CD14-positive monocyte (primary cell): ENCODE measurements around the gene TUBA4A. TPM values are rescaled to one million over a fixed set of nuclear protein-coding genes. Genes with fewer than 3 reads are reported as not detected.

Experiments used
- DNase-seq, 3 donors: peaks; one replicate each; pipeline ENCODE4 v3.0.0-alpha.2; 2011 to 2022
- H2AFZ ChIP-seq: 2 replicates; pipeline ENCODE4 v1.6.0; 2012; ENCODE audit warnings: mild to moderate bottlenecking, low read depth, low read length, inconsistent platforms; ENCODE audit not compliant: insufficient read depth, poor library complexity, severe bottlenecking
- H3K27ac ChIP-seq, 2 donors: 1 replicate in 1 of 2; 2 replicates in 1 of 2; pipeline ENCODE4 v1.5.1; 2012 to 2013; ENCODE audit warnings: low read length in 2 of 2, control low read depth in 1 of 2, inconsistent platforms in 1 of 2, low read depth in 1 of 2, mild to moderate bottlenecking in 1 of 2
- H3K27me3 ChIP-seq, 2 donors: one replicate each; pipeline versions ENCODE4 v1.6.0 to v1.6.1; 2011 to 2013; ENCODE audit warnings: low read length in 2 of 2; ENCODE audit not compliant: control insufficient read depth in 2 of 2, insufficient read depth in 2 of 2
- H3K36me3 ChIP-seq, 2 donors: replicated peaks in 1 of 2; 1 replicate in 1 of 2; 2 replicates in 1 of 2; pipeline versions ENCODE4 v1.5.1 to v1.6.1; 2012 to 2013; ENCODE audit warnings: low read length in 2 of 2, control low read depth in 1 of 2, inconsistent platforms in 1 of 2, mild to moderate bottlenecking in 1 of 2; ENCODE audit not compliant: insufficient read depth in 2 of 2, control insufficient read depth in 1 of 2
- H3K4me1 ChIP-seq, 2 donors: 1 replicate in 1 of 2; 2 replicates in 1 of 2; pipeline versions ENCODE4 v1.5.1 to v1.6.1; 2012 to 2013; ENCODE audit warnings: low read length in 2 of 2, control low read depth in 1 of 2, inconsistent platforms in 1 of 2, mild to moderate bottlenecking in 1 of 2, moderate library complexity in 1 of 2; ENCODE audit not compliant: insufficient read depth in 2 of 2, control insufficient read depth in 1 of 2
- H3K4me2 ChIP-seq: replicated peaks from 2 replicates; pipeline ENCODE3; 2012; ENCODE audit warnings: low read length, moderate library complexity, mild to moderate bottlenecking; ENCODE audit not compliant: poor library complexity, severe bottlenecking; ENCODE audit errors: extremely low read depth
- H3K4me3 ChIP-seq, 3 experiments: fragments of 200-600 bp in 1 of 3; sonication (generic) in 1 of 3; replicated peaks in 1 of 3; 1 replicate in 2 of 3; 2 replicates in 1 of 3; pipeline ENCODE4 v1.5.1; 2011 to 2013; ENCODE audit warnings: low read length in 3 of 3, mild to moderate bottlenecking in 3 of 3, control low read depth in 2 of 3, low read depth in 2 of 3, inconsistent platforms in 1 of 3, moderate library complexity in 1 of 3
- H3K79me2 ChIP-seq: 2 replicates; pipeline ENCODE4 v1.6.0; 2012; ENCODE audit warnings: mild to moderate bottlenecking, control low read depth, inconsistent platforms, low read length, moderate library complexity; ENCODE audit not compliant: insufficient read depth
- H3K9ac ChIP-seq: 2 replicates; pipeline ENCODE4 v1.6.0; 2017; ENCODE audit warnings: low read length, mild to moderate bottlenecking; ENCODE audit not compliant: insufficient read depth, poor library complexity, severe bottlenecking
- H3K9me3 ChIP-seq, 2 donors: replicated peaks in 1 of 2; 1 replicate in 1 of 2; 2 replicates in 1 of 2; pipeline versions ENCODE4 v1.5.1 to v1.6.1; 2012 to 2013; ENCODE audit warnings: low read length in 2 of 2, control low read depth in 1 of 2; ENCODE audit not compliant: control insufficient read depth in 1 of 2, insufficient read depth in 1 of 2
- H4K20me1 ChIP-seq: 2 replicates; pipeline ENCODE4 v1.6.0; 2012; ENCODE audit warnings: mild to moderate bottlenecking, low read length, control low read depth, moderate library complexity; ENCODE audit not compliant: insufficient read depth
- H3K27ac Mint-ChIP-seq, 7 donors: one replicate each; pipeline ENCODE4 v1.8.0; 2020; ENCODE audit warnings: mild to moderate bottlenecking in 7 of 7, mixed read lengths in 7 of 7, moderate library complexity in 6 of 7, inconsistent platforms in 2 of 7
- H3K27me3 Mint-ChIP-seq, 3 donors: one replicate each; pipeline ENCODE4 v1.8.0; 2021 to 2022; ENCODE audit warnings: low read depth in 3 of 3, mild to moderate bottlenecking in 3 of 3, mixed read lengths in 3 of 3, moderate library complexity in 3 of 3, inconsistent platforms in 1 of 3
- H3K36me3 Mint-ChIP-seq, 2 donors: one replicate each; pipeline ENCODE4 v1.8.0; 2020; ENCODE audit warnings: mixed read lengths in 2 of 2, inconsistent platforms in 1 of 2, mild to moderate bottlenecking in 1 of 2
- H3K4me1 Mint-ChIP-seq: one replicate; pipeline ENCODE4 v1.8.0; 2020; ENCODE audit warnings: mild to moderate bottlenecking, mixed read lengths
- H3K4me3 Mint-ChIP-seq, 2 donors: one replicate each; pipeline ENCODE4 v1.8.0; 2020; ENCODE audit warnings: mild to moderate bottlenecking in 2 of 2, mixed read lengths in 2 of 2, moderate library complexity in 1 of 2
- H3K9me3 Mint-ChIP-seq, 7 donors: one replicate each; pipeline ENCODE4 v1.8.0; 2020 to 2022; ENCODE audit warnings: mixed read lengths in 7 of 7, mild to moderate bottlenecking in 6 of 7, moderate library complexity in 6 of 7, inconsistent platforms in 2 of 7
- CTCF ChIP-seq: fragments of 200-600 bp; IDR thresholded peaks from one replicate; pipeline ENCODE4 v1.8.0; 2022; ENCODE audit warnings: antibody characterized with exemption, mild to moderate bottlenecking
- WGBS: methylation state at CpG from one replicate; pipeline ENCODE4 v1.1.5; 2013; ENCODE audit warnings: missing lambda C conversion rate; ENCODE audit not compliant: insufficient coverage; 5-methylcytosine and 5-hydroxymethylcytosine counted together
- intact Hi-C, 2 donors: fragments of 100-400 bp; cut with micrococcal nuclease; formaldehyde crosslinking; loops; one replicate each; pipeline versions ENCODE4 v1.15.0 to v1.15.1; 2023
- polyA plus RNA-seq, 3 donors: library from polyadenylated mRNA; depleted of rRNA in 1 of 3; unstranded in 2 of 3; stranded (reverse) in 1 of 3; fragments of 300-500 nt in 2 of 3; fragments of >200 nt in 1 of 3; fragmentation: Illumina TruSeq in 2 of 3; gene quantifications; 1 replicate in 2 of 3; 2 replicates in 1 of 3; pipeline ENCODE4 v1.2.3, GENCODE V29; 2012 to 2021

The TUBA4A gene
- polyA plus RNA-seq, 3 donors = 72.7 to 452 (median 81.9) TPM

GRCh38 chr2:219291910-219292490 lies 38.3 kb upstream of the TUBA4A start:
- WGBS = 92% methylated on average over 4 of the region's 4 CpGs
- Histone ChIP-seq H3K4me3 (no peak overlapping the region), H4K20me1 (no peaks in the 10 kb centered on the region), H3K4me2 (no peak overlapping the region), H2AFZ (no peak overlapping the region), H3K9me3 (no peaks in the 10 kb centered on the region), H3K79me2 (no peaks in the 10 kb centered on the region), H3K36me3 (no peaks in the 10 kb centered on the region), H3K4me1 (peaks cover 10 to 15% of the 10 kb centered on the region in 2 donors), H3K9ac (no peak overlapping the region), H3K27me3 (peaks cover 0 to 16% of the 10 kb centered on the region in 2 donors), H3K27ac (no peak overlapping the region)
- intact Hi-C loops = no loop called here
- H3K27ac Mint-ChIP-seq = no peak overlapping the region
- peaks cover 11% of the 10 kb centered on the region for H3K4me1 Mint-ChIP-seq
- peaks cover 22 to 46% (median 29%) of the 10 kb centered on the region in 3 donors for H3K27me3 Mint-ChIP-seq
- H3K9me3 Mint-ChIP-seq = peaks cover 0 to 7% (median 1%) of the 10 kb centered on the region in 7 donors
- H3K36me3 Mint-ChIP-seq = no peaks in the 10 kb centered on the region
- no peak overlapping the region for H3K4me3 Mint-ChIP-seq
- DNase-seq = no peak
- TF ChIP-seq CTCF = no peak

- no peaks in the 10 kb centered on the region for H3K9me3 ChIP-seq
- Mint-ChIP-seq H3K36me3 (peaks cover 0 to 3% of the 10 kb centered on the region in 2 donors), H3K27me3 (peaks cover 21 to 42% (median 28%) of the 10 kb centered on the region in 3 donors), H3K9me3 (peaks cover 0 to 7% (median 1%) of the 10 kb centered on the region in 7 donors), H3K4me1 (peaks cover 11% of the 10 kb centered on the region), H3K27ac (peak overlapping the region in 1 of 7 donors; percentile 46), H3K4me3 (no peak overlapping the region)
- H2AFZ ChIP-seq = no peak overlapping the region
- H3K36me3 ChIP-seq = peaks cover 0 to 3% of the 10 kb centered on the region in 2 donors
- DNase-seq = no peak
- H3K4me3 ChIP-seq = no peak overlapping the region
- no peak overlapping the region for H3K4me2 ChIP-seq
- no peak overlapping the region for H3K27ac ChIP-seq
- no peak overlapping the region for H3K9ac ChIP-seq
- H4K20me1 ChIP-seq = no peaks in the 10 kb centered on the region
- H3K4me1 ChIP-seq = peaks cover 10 to 15% of the 10 kb centered on the region in 2 donors
- TF ChIP-seq CTCF = no peak
- WGBS = no CpG with 5 or more reads among the region's 7 CpGs
- intact Hi-C loops = no loop called here
- no peaks in the 10 kb centered on the region for H3K79me2 ChIP-seq
- H3K27me3 ChIP-seq = peaks cover 0 to 15% of the 10 kb centered on the region in 2 donors
Measured at GRCh38 chr2:219291394-219291793, 37.7 kb upstream of the TUBA4A start.
